Fibroblast of lung (primary cell): ENCODE results near the gene PTER. TPM values are rescaled to one million over a fixed set of nuclear protein-coding genes. Genes with fewer than 3 reads are reported as not detected.
A peak's percentile ranks its signal among the peaks of the same experiment; 100 is the strongest.

Experiments
- DNase-seq, 2 donors: peaks; one replicate each; pipeline versions ENCODE4 v3.0.0 to v3.0.0-alpha.2; 2010; ENCODE audit warnings: low read depth in 2 of 2
- H2AFZ ChIP-seq: 2 replicates; pipeline ENCODE4 v1.5.1; 2012; ENCODE audit warnings: low read length, control low read depth, inconsistent platforms
- H3K27ac ChIP-seq: 2 replicates; pipeline ENCODE4 v1.5.1; 2011; ENCODE audit warnings: low read length, control low read depth; ENCODE audit not compliant: insufficient read depth
- H3K27me3 ChIP-seq: 2 replicates; pipeline ENCODE4 v1.5.1; 2011; ENCODE audit warnings: mild to moderate bottlenecking, low read length; ENCODE audit not compliant: control insufficient read depth, insufficient read depth
- H3K36me3 ChIP-seq: 2 replicates; pipeline ENCODE4 v1.5.1; 2011; ENCODE audit warnings: low read length; ENCODE audit not compliant: control insufficient read depth, insufficient read depth
- H3K4me1 ChIP-seq: 2 replicates; pipeline ENCODE4 v1.5.1; 2011; ENCODE audit warnings: low read length; ENCODE audit not compliant: control insufficient read depth, insufficient read depth; ENCODE audit errors: extremely low read depth
- H3K4me2 ChIP-seq: 2 replicates; pipeline ENCODE4 v1.5.1; 2011; ENCODE audit warnings: low read length, control low read depth; ENCODE audit not compliant: insufficient read depth; ENCODE audit errors: extremely low read depth
- H3K4me3 ChIP-seq, 4 experiments: fragments of 200-600 bp in 1 of 4; sonication (generic) in 1 of 4; replicated peaks in 1 of 4; 2 replicates each; pipeline ENCODE4 v1.5.1; 2011 to 2016; ENCODE audit warnings: low read length in 4 of 4, low read depth in 3 of 4, mild to moderate bottlenecking in 3 of 4, control low read depth in 2 of 4, inconsistent platforms in 1 of 4, mixed read lengths in 1 of 4; ENCODE audit not compliant: insufficient read depth in 1 of 4; ENCODE audit errors: control extremely low read depth in 1 of 4
- H3K79me2 ChIP-seq: 2 replicates; pipeline ENCODE4 v1.5.1; 2012; ENCODE audit warnings: mild to moderate bottlenecking, low read length, inconsistent platforms; ENCODE audit not compliant: control insufficient read depth, insufficient read depth
- H3K9ac ChIP-seq: 2 replicates; pipeline ENCODE4 v1.5.1; 2011; ENCODE audit warnings: mild to moderate bottlenecking, low read length, control low read depth; ENCODE audit not compliant: insufficient read depth
- H3K9me3 ChIP-seq: 2 replicates; pipeline ENCODE4 v1.5.1; 2012; ENCODE audit warnings: low read depth, low read length; ENCODE audit not compliant: control insufficient read depth, insufficient read depth
- H4K20me1 ChIP-seq: 2 replicates; pipeline ENCODE4 v1.5.1; 2011; ENCODE audit warnings: low read length; ENCODE audit not compliant: control insufficient read depth, insufficient read depth; ENCODE audit errors: extremely low read depth
- CTCF ChIP-seq, 2 donors: IDR thresholded peaks in 1 of 2; conservative IDR thresholded peaks in 1 of 2; 1 replicate in 1 of 2; 2 replicates in 1 of 2; pipeline ENCODE4 v1.5.1; 2011 to 2012; ENCODE audit warnings: low read length in 2 of 2, control low read depth in 1 of 2, inconsistent platforms in 1 of 2, low read depth in 1 of 2, mild to moderate bottlenecking in 1 of 2
- EZH2 ChIP-seq: IDR thresholded peaks from 2 replicates; pipeline ENCODE4 v1.5.1; 2012; ENCODE audit warnings: low read length, control low read depth, mild to moderate bottlenecking; ENCODE audit errors: missing control alignments
- polyA plus RNA-seq, 2 donors: library from polyadenylated mRNA; depleted of rRNA in 1 of 2; stranded (reverse) in 1 of 2; unstranded in 1 of 2; fragments of >200 nt; gene quantifications; 2 replicates each; pipeline ENCODE4 v1.2.1, GENCODE V29; 2011 to 2012; ENCODE audit warnings: missing spikeins in 1 of 2
- total RNA-seq: library from RNA; depleted of rRNA; stranded (reverse); fragments of >200 nt; gene quantifications from 2 replicates; pipeline ENCODE4 v1.2.1, GENCODE V29; 2014

PTER gene
- total and polyA plus RNA-seq, 2 donors (not counting 1 experiment from before 2014, with no cell fraction given), result 8.8 to 10.4 TPM

DNA sequence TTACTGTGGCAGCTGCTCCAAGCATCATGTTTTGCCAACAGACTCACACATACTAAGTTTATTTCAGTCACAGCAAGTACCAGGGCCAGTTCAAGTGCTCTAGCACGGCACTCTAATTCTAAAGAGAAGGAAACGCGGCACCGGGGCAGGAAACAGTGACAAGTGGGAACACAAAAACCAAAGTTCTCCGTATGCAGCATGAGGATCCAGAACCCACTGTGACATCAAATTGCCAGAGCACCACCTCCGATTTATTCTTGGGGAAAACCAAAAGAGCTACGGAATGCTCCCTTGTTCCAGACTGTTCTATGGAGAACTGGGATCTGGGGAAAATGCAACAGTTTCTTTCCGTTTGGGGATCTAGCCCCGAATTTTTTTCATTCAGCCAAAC lies 448 bp upstream of the PTER start:
- Histone ChIP-seq H3K4me3 (peak overlapping the region; percentile 59 to 69 (median 68)), H3K36me3 (no peaks in the 10 kb centered on the region), H3K27me3 (no peaks in the 10 kb centered on the region), H3K4me2 (peak overlapping the region; percentile 67), H3K27ac (no peak overlapping the region), H2AFZ (peak overlapping the region; percentile 94), H4K20me1 (no peaks in the 10 kb centered on the region), H3K9me3 (no peaks in the 10 kb centered on the region), H3K4me1 (peaks cover 3% of the 10 kb centered on the region), H3K79me2 (no peaks in the 10 kb centered on the region), H3K9ac (peak overlapping the region; percentile 23)
- DNase-seq, result peak in 1 of 2 donors; percentile 7
- TF ChIP-seq EZH2 (no peak), CTCF (conservative IDR thresholded peaks at IDR 0.05 in 1 of 2, IDR thresholded peaks at IDR 0.05 in 1 of 2; ENCODE audit: low read depth in 1 of 2, low read length in 2 of 2) (no peak)

DNA sequence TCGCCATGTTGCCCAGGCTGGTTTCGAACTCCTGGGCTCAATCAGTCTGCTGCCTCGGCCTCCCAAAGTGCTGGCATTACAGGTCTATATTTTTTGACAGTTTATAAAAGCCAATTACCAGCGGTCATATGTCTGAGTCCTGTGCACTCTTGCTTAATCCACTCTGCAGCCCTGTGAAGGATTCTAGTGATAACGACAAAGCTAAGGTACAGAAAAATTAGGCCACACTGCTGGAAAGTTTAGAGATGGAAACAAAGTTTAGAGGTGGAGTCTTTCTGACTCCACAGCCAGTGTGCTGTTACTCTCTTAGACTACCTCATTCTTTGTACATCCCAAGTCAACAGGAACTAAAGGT lies 707 bp downstream of the PTER start:
- no peak overlapping the region for H3K9ac ChIP-seq
- no peaks in the 10 kb centered on the region for H3K79me2 ChIP-seq
- DNase-seq, result no peak
- H3K27ac ChIP-seq, result peak overlapping the region; percentile 56
- H3K4me1 ChIP-seq, result peaks cover 6% of the 10 kb centered on the region
- H2AFZ ChIP-seq, result peak overlapping the region; percentile 94
- no peaks in the 10 kb centered on the region for H3K36me3 ChIP-seq
- TF ChIP-seq CTCF (conservative IDR thresholded peaks at IDR 0.05 in 1 of 2, IDR thresholded peaks at IDR 0.05 in 1 of 2; ENCODE audit: low read depth in 1 of 2, low read length in 2 of 2), result no peak
- TF ChIP-seq EZH2, result no peak
- no peaks in the 10 kb centered on the region for H3K9me3 ChIP-seq
- no peaks in the 10 kb centered on the region for H3K27me3 ChIP-seq
- peak overlapping the region; percentile 67 for H3K4me2 ChIP-seq
- H3K4me3 ChIP-seq, result peak overlapping the region; percentile 59 to 69 (median 68)
- no peaks in the 10 kb centered on the region for H4K20me1 ChIP-seq

GRCh38 chr10:16439295-16439694 lies 2.5 kb downstream of the PTER start:
- Histone ChIP-seq H3K4me3 (no peak overlapping the region), H4K20me1 (no peaks in the 10 kb centered on the region), H3K27ac (no peak overlapping the region), H3K79me2 (no peaks in the 10 kb centered on the region), H3K4me1 (peaks cover 6% of the 10 kb centered on the region), H3K9ac (no peak overlapping the region), H3K36me3 (no peaks in the 10 kb centered on the region), H3K4me2 (no peak overlapping the region), H2AFZ (no peak overlapping the region), H3K27me3 (no peaks in the 10 kb centered on the region), H3K9me3 (no peaks in the 10 kb centered on the region)
- peak in 1 of 2 donors; percentile 63 for DNase-seq
- TF ChIP-seq CTCF (conservative IDR thresholded peaks at IDR 0.05 in 1 of 2, IDR thresholded peaks at IDR 0.05 in 1 of 2; ENCODE audit: low read depth in 1 of 2, low read length in 2 of 2) (no peak), EZH2 (no peak)
